SK-N-SH treated with all-trans-retinoic acid at 6 μM for 48 hours (cell line): Measurements from ENCODE around the gene TTC12.

Experiments
- ARNTL ChIP-seq: fragments of 450-650 bp; formaldehyde crosslinking; IDR thresholded peaks from 2 replicates; pipeline ENCODE4 v1.5.0; 2020; ENCODE audit warnings: low read depth, mild to moderate bottlenecking, moderate library complexity, borderline replicate concordance
- CSDC2 ChIP-seq: fragments of 250-450 bp; sonication (Bioruptor Pico); IDR thresholded peaks from 2 replicates; pipeline ENCODE4 v1.5.0; 2020; ENCODE audit warnings: mild to moderate bottlenecking, moderate library complexity
- ISL1 ChIP-seq: fragments of 250-450 bp; sonication (Bioruptor Pico); IDR thresholded peaks from 2 replicates; pipeline ENCODE4 v2.1.2; 2022; ENCODE audit warnings: mild to moderate bottlenecking, moderate library complexity
- OSR1 ChIP-seq: fragments of 250-450 bp; sonication (Bioruptor Pico); IDR thresholded peaks from 2 replicates; pipeline ENCODE4 v1.8.0; 2022; ENCODE audit warnings: moderate library complexity, mild to moderate bottlenecking, inconsistent platforms
- RARB ChIP-seq: fragments of 250-450 bp; sonication (Bioruptor Pico); IDR thresholded peaks from 2 replicates; pipeline ENCODE4 v1.8.0; 2021; ENCODE audit warnings: mild to moderate bottlenecking, moderate library complexity
- SNAI2 ChIP-seq: fragments of 250-450 bp; sonication (Bioruptor Pico); IDR thresholded peaks from 2 replicates; pipeline ENCODE4 v1.5.0; 2020; ENCODE audit warnings: mild to moderate bottlenecking, moderate library complexity
- TCF4 ChIP-seq: fragments of 250-450 bp; sonication (Bioruptor Pico); IDR thresholded peaks from 2 replicates; pipeline ENCODE4 v1.8.0; 2021; ENCODE audit warnings: mild to moderate bottlenecking, moderate library complexity, borderline replicate concordance
- ZFP3 ChIP-seq: fragments of 250-450 bp; sonication (Bioruptor Pico); IDR thresholded peaks from 2 replicates; pipeline ENCODE4 v1.5.0; 2020; ENCODE audit warnings: mild to moderate bottlenecking, moderate library complexity
- ZNF565 ChIP-seq: fragments of 450-650 bp; formaldehyde crosslinking; conservative IDR thresholded peaks from 2 replicates; pipeline ENCODE4 v1.5.0; 2020; ENCODE audit warnings: low read depth, mild to moderate bottlenecking, moderate library complexity
- ZNF8 ChIP-seq: fragments of 450-650 bp; formaldehyde crosslinking; IDR thresholded peaks from 2 replicates; pipeline ENCODE4 v1.5.0; 2020; ENCODE audit warnings: mild to moderate bottlenecking, moderate library complexity
- TF ChIP-seq, protein P1 (sequence below): fragments of 250-450 bp; sonication (Bioruptor Pico); IDR thresholded peaks from 2 replicates; pipeline ENCODE4 v1.8.0; 2020; ENCODE audit warnings: mild to moderate bottlenecking, moderate library complexity, borderline replicate concordance

DNA sequence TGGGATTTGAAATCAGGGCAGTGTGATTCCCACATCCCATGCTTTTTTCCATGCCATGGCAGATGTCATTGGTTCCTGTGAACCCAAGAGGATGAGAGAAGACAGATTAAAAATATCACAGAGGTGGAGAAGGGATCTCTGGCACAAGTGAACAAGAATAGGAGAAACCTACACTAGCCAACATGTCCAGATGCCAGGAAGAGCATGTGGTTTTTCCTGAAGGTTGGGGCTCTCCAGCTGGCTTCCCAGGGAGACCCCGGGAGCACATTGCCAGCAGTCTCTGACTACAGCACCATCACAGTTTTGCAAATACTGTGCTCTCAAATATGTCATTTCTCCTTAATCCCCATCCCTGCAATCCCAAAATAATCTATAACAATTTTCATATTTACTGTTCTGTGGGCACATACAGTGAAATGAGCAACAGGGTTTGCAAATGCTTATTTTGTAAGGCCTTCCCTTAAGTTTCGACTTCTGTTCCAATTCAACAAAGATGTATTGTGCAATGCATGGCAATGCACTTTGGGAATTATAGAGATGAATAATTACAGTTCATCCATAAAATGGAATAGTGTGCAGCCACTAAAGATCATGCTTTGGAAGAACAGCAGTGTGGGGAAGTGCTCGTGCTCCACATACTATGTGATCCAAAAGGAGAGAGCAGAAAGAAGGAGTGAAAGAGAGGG, 78.0 kb downstream of the TTC12 start:
- TF ChIP-seq ARNTL (CRISPR knock-in tag) (no peak), RARB (CRISPR knock-in tag) (no peak), ZNF565 (CRISPR knock-in tag) (no peak), OSR1 (CRISPR knock-in tag) (no peak), ZNF8 (CRISPR knock-in tag) (no peak), ZFP3 (CRISPR knock-in tag) (no peak), TCF4 (CRISPR knock-in tag) (no peak), CSDC2 (CRISPR knock-in tag) (no peak), ISL1 (CRISPR knock-in tag) (no peak), SNAI2 (no peak)
- TF ChIP-seq, protein P1, sequence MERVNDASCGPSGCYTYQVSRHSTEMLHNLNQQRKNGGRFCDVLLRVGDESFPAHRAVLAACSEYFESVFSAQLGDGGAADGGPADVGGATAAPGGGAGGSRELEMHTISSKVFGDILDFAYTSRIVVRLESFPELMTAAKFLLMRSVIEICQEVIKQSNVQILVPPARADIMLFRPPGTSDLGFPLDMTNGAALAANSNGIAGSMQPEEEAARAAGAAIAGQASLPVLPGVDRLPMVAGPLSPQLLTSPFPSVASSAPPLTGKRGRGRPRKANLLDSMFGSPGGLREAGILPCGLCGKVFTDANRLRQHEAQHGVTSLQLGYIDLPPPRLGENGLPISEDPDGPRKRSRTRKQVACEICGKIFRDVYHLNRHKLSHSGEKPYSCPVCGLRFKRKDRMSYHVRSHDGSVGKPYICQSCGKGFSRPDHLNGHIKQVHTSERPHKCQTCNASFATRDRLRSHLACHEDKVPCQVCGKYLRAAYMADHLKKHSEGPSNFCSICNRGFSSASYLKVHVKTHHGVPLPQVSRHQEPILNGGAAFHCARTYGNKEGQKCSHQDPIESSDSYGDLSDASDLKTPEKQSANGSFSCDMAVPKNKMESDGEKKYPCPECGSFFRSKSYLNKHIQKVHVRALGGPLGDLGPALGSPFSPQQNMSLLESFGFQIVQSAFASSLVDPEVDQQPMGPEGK: no peak
